ENCODE measurements around the gene CTCFL. TPM values are rescaled to one million over a fixed set of nuclear protein-coding genes. Genes with fewer than 3 reads are reported as not detected.

CTCFL gene
- total and polyA plus RNA-seq, 4 donors = 0.05 to 0.08 (median 0.08) TPM; not detected in 1

GRCh38 chr20:57470212-57470522 lies 54.8 kb downstream of the CTCFL start:
- H3K4me1 ChIP-seq (ENCODE audit: control insufficient read depth in 4 of 4, insufficient read depth in 4 of 4, low read length in 3 of 4) = peaks cover 0 to 6% (median 2%) of the 10 kb centered on the region in 4 donors
- no peak overlapping the region for H3K9ac ChIP-seq (ENCODE audit: low read depth in 1 of 2, low read length in 2 of 2)
- no peak for DNase-seq (ENCODE audit: low spot score)
- H3K36me3 ChIP-seq (ENCODE audit: control insufficient read depth in 4 of 4, insufficient read depth in 3 of 4, low read depth in 1 of 4, low read length in 3 of 4) = no peaks in the 10 kb centered on the region
- no peaks in the 10 kb centered on the region for H3K27me3 ChIP-seq (ENCODE audit: control insufficient read depth in 4 of 4, insufficient read depth in 4 of 4, low read length in 3 of 4)
- H3K9me3 ChIP-seq (ENCODE audit: control insufficient read depth in 4 of 4, low read length in 3 of 4) = no peaks in the 10 kb centered on the region
- WGBS = 58% methylated on average over 9 of the region's 9 CpGs
- no peak overlapping the region for H3K4me3 ChIP-seq (ENCODE audit: low read depth in 1 of 3, low read length in 3 of 3)
- no peak for TF ChIP-seq JUND (IDR thresholded peaks at IDR 0.05)
- TF ChIP-seq GABPA (IDR thresholded peaks at IDR 0.05 in 1 of 2, conservative IDR thresholded peaks at IDR 0.05 in 1 of 2) = no peak
- TF ChIP-seq ZBTB33 (IDR thresholded peaks at IDR 0.05) = no peak
- no peak for TF ChIP-seq HNF4A (conservative IDR thresholded peaks at IDR 0.05)
- no peak for TF ChIP-seq RXRA (IDR thresholded peaks at IDR 0.05)
- TF ChIP-seq YY1 (IDR thresholded peaks at IDR 0.05) = no peak
- no peak for TF ChIP-seq REST (IDR thresholded peaks at IDR 0.05)
- TF ChIP-seq FOXA1 (IDR thresholded peaks at IDR 0.05) = no peak
- no peak for TF ChIP-seq EGR1 (IDR thresholded peaks at IDR 0.05; ENCODE audit: low read depth in 2 of 2)
- no peak for TF ChIP-seq HNF4G (IDR thresholded peaks at IDR 0.05)
- TF ChIP-seq SP1 (IDR thresholded peaks at IDR 0.05) = no peak
- TF ChIP-seq CTCF (IDR thresholded peaks at IDR 0.05; ENCODE audit: low read depth, low read length, missing input control) = no peak
- no peak for TF ChIP-seq ATF3 (IDR thresholded peaks at IDR 0.05)
- TF ChIP-seq TAF1 (conservative IDR thresholded peaks at IDR 0.05) = no peak
- TF ChIP-seq FOXA2 (IDR thresholded peaks at IDR 0.05) = no peak
- TF ChIP-seq NR2F2 (IDR thresholded peaks at IDR 0.05) = no peak
- TF ChIP-seq RAD21 (IDR thresholded peaks at IDR 0.05) = no peak
- no peak for TF ChIP-seq MAX (IDR thresholded peaks at IDR 0.05)
- H3K27ac ChIP-seq (ENCODE audit: low read depth in 1 of 2, low read length in 2 of 2) = no peak overlapping the region

Measured in liver (tissue), 9 donors.